Right lobe of liver (tissue), 4 donors: Measurements from ENCODE around the gene APC2.

Experiments used
- CTCF ChIP-seq, 4 donors: fragments of 200-600 bp in 3 of 4; fragments of 450-650 bp in 1 of 4; IDR thresholded peaks; one replicate each; pipeline versions ENCODE4 v1.5.1 to v1.8.0; 2016 to 2022; ENCODE audit warnings: antibody characterized with exemption in 4 of 4, mild to moderate bottlenecking in 2 of 4
- POLR2A ChIP-seq: fragments of 450-650 bp; IDR thresholded peaks from one replicate; pipeline ENCODE4 v1.6.1; 2017; ENCODE audit warnings: antibody characterized with exemption, mild to moderate bottlenecking
- donor health status: DM: no; HTN: no; CAD: no.
- donor health status: DM: no; HTN: no; CAD: no.
- donor health status: DM: no; HTN: yes; CAD: no.

GRCh38 chr19:1420590-1420989 lies 29.3 kb upstream of the APC2 start:
- TF ChIP-seq CTCF (IDR thresholded peaks at IDR 0.05), result no peak
- no peak for TF ChIP-seq POLR2A
